ENCODE results near the gene ICAM3. TPM values are rescaled to one million over a fixed set of nuclear protein-coding genes. Genes with fewer than 3 reads are reported as not detected.

The ICAM3 gene
- total RNA-seq, 4 donors from 2014 or later: 7.7 to 41.1 (median 9.4) TPM

DNA sequence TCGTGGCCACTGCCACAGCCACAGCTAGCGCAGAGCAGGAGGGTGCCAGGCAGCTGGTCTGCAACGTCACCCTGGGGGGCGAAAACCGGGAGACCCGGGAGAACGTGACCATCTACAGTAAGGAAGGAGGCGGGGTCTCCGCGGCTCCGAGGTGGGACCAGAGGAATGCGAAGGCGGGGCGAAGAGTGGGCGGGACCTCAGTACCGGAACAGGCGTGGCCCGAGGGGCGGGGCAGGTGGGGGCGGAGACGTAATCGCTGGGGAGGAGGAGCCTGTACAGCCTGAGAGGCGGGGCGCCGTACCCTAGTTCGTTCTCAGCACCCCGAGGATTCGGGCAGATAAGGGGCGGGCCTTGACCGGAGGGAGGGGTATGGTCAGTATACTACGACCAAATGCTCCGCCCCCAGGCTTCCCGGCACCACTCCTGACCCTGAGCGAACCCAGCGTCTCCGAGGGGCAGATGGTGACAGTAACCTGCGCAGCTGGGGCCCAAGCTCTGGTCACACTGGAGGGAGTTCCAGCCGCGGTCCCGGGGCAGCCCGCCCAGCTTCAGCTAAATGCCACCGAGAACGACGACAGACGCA is 47.1 kb downstream of the ICAM3 start:
- ATAC-seq (ENCODE audit: low FRiP score) (peak; percentile 58), DNase-seq (ENCODE audit: low spot score) (peak; percentile 66)
- TF ChIP-seq, protein P1, sequence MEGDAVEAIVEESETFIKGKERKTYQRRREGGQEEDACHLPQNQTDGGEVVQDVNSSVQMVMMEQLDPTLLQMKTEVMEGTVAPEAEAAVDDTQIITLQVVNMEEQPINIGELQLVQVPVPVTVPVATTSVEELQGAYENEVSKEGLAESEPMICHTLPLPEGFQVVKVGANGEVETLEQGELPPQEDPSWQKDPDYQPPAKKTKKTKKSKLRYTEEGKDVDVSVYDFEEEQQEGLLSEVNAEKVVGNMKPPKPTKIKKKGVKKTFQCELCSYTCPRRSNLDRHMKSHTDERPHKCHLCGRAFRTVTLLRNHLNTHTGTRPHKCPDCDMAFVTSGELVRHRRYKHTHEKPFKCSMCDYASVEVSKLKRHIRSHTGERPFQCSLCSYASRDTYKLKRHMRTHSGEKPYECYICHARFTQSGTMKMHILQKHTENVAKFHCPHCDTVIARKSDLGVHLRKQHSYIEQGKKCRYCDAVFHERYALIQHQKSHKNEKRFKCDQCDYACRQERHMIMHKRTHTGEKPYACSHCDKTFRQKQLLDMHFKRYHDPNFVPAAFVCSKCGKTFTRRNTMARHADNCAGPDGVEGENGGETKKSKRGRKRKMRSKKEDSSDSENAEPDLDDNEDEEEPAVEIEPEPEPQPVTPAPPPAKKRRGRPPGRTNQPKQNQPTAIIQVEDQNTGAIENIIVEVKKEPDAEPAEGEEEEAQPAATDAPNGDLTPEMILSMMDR (IDR thresholded peaks at IDR 0.05): no peak

DNA sequence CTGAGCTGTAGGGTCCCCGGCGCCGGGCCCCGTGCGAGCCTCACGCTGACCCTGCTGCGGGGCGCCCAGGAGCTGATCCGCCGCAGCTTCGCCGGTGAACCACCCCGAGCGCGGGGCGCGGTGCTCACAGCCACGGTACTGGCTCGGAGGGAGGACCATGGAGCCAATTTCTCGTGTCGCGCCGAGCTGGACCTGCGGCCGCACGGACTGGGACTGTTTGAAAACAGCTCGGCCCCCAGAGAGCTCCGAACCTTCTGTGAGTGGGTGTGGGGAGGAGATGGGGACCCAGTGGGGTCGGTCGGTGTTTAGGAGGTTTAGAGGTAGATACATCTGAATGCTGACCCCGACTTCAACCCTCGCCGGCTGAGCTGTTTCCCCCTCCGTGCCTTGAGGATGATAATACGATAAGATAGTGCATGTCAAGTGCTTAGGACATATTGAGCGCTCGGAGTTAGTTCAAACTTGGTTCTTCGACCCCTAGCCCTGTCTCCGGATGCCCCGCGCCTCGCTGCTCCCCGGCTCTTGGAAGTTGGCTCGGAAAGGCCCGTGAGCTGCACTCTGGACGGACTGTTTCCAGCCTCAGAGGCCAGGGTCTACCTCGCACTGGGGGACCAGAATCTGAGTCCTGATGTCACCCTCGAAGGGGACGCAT is 47.7 kb downstream of the ICAM3 start:
- DNase-seq (ENCODE audit: low spot score) (no peak), ATAC-seq (ENCODE audit: low FRiP score) (no peak)
- TF ChIP-seq, protein P1 (IDR thresholded peaks at IDR 0.05): no peak

DNA sequence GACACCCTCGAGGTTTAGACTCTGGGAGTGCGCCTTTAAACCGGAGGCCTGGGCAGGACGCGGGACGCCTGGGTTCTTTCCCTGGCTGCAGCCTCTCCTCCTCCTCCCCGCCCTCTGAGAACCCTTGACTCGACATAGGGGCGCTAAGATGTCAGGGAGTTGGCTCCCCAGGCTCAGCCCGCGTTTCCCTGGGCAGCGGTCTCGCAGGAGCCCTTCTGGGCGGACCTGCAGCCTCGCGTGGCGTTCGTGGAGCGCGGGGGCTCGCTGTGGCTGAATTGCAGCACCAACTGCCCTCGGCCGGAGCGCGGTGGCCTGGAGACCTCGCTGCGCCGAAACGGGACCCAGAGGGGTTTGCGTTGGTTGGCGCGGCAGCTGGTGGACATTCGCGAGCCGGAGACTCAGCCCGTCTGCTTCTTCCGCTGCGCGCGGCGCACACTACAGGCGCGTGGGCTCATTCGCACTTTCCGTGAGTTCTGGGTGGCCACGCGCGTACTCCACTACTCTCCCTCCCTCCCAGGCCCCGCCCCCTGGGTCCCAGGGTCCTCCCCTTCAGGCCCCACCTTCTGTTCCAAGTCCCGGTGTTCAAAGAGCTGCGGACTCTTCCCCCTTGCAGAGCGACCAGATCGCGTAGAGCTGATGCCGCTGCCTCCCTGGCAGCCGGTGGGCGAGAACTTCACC is 48.4 kb downstream of the ICAM3 start:
- TF ChIP-seq, protein P1 (IDR thresholded peaks at IDR 0.05): no peak
- no peak for ATAC-seq (ENCODE audit: low FRiP score)
- no peak for DNase-seq (ENCODE audit: low spot score)

DNA sequence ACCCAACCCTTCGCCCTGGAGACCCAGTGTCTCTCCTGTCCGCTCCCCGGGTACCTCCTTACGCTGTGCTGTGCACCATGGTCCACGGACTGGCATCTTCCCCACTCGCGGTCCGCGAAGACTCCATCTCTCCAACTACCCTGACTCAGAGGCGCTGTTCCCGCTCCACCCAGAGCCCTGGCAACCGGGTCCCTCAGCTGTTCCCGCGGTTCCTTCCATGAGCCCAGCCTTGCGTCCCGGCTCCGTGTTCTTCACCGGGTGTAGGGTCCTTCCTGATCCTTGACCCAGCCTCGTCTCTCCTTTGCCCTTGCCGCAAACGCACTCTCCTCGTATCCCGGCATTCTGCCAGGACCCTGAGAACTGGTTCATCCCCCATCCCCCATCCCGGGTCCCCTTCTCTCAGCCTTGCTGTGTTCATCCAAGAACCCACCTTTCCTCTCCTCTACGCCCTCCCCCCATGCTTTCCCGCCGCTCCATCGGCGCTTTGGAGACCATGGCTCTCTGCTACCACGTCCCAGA is 49.0 kb downstream of the ICAM3 start:
- ATAC-seq (ENCODE audit: low FRiP score) (no peak), DNase-seq (ENCODE audit: low spot score) (no peak)
- TF ChIP-seq, protein P1 (IDR thresholded peaks at IDR 0.05): no peak

DNA sequence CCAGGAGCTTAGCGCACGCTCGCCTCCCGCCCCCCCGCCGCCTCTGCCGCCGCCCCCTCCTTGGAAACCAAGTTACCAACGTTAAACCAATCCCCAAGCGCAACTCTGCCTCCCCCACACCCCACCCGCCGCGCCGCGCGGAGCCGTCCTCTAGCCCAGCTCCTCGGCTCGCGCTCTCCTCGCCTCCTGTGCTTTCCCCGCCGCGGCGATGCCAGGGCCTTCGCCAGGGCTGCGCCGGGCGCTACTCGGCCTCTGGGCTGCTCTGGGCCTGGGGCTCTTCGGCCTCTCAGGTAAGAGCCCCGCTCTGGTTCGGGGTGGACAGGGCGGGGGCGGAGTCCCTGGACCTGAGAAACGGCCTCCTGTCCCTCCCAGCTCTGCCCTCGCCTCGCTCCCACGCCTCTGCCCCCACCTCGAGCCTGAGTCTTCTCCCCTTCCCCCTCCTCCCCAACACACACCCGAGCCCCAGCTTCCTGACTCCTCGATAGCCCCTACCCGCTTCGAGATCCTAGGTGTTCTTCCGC is 49.5 kb downstream of the ICAM3 start, which contains the start of gene ICAM5:
Gene ICAM5, plus strand, starts transcription at position 117 of the 521 bp plus-strand sequence. Its CDS starts 92 bp downstream, at position 209.
- no peak for ATAC-seq (ENCODE audit: low FRiP score)
- no peak for DNase-seq (ENCODE audit: low spot score)
- TF ChIP-seq, protein P1 (IDR thresholded peaks at IDR 0.05): no peak

DNA sequence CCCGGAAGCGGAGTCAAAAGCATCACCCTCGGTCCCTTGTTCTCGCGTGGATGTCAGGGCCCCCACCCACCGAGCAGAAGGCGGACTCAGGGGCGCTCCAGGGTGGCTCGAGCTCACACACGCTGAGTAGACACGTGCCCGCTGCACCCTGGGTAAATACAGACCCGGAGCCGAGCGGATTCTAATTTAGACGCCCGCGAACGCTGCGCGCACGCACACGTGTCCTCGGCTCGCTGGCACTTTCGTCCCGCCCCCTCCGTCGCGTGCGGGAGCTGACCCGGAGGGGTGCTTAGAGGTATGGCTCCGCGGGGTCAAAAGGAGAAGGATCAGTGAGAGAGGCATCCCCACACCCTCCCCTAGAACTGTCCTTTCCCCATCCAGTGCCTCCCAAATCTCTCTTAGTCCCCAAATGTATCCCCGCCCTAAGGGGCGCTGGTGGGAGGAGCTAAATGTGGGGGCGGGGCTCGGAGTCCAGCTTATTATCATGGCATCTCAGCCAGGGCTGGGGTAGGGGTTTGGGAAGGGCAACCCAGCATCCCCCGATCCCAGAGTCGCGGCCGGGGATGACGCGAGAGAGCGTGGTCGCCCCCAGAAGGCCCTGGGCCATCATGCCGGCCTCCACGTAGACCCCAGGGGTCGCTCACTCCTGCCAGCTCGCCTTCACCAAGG is 50.1 kb downstream of the ICAM3 start:
- TF ChIP-seq, protein P1 (IDR thresholded peaks at IDR 0.05): no peak
- DNase-seq (ENCODE audit: low spot score) (no peak), ATAC-seq (ENCODE audit: low FRiP score) (no peak)

Data from omental fat pad (tissue), 4 donors.